IMR-90 (cell line): Measurements from ENCODE around the gene ARMC3. TPM values are rescaled to one million over a fixed set of nuclear protein-coding genes. Genes with fewer than 3 reads are reported as not detected.
A peak's percentile ranks its signal among the peaks of the same experiment; 100 is the strongest.

Source experiments
- ATAC-seq: fragments of 200-7000 bp; cut with Tn5 transposase; 2 replicates; pipeline ENCODE4 v1.9.1; 2020; ENCODE audit warnings: low read depth, mild to moderate bottlenecking, moderate library complexity
- BruUV-seq: library from RNA; stranded (reverse); fragments of 400-500 nt; replicated peaks from 2 replicates; lab custom pipeline; 2021; lab: Mats Ljungman, UMichigan
- CTCF ChIA-PET: fragments of 300-600 bp; formaldehyde crosslinking; extraction: SDS; loops from one replicate; lab custom pipeline; 2021; ENCODE audit warnings: antibody characterized with exemption; lab: Yijun Ruan, JAX
- POLR2A ChIA-PET: fragments of 300-600 bp; sonication (Branson Sonifier 250); formaldehyde crosslinking; loops from one replicate; lab custom pipeline; 2022; ENCODE audit warnings: antibody characterized with exemption; ENCODE audit not compliant: unreplicated experiment; lab: Charles Lee
- DNase-seq: peaks from one replicate; pipeline ENCODE4 v3.0.0; 2013
- H2AFZ ChIP-seq: replicated peaks from 2 replicates; pipeline ENCODE3; 2013; ENCODE audit warnings: low read length, mild to moderate bottlenecking; ENCODE audit not compliant: poor library complexity
- H2AK5ac ChIP-seq: 2 replicates; pipeline ENCODE4 v1.6.1; 2013; ENCODE audit warnings: low read depth, low read length, inconsistent platforms
- H2AK9ac ChIP-seq: replicated peaks from 2 replicates; pipeline ENCODE3; 2013; ENCODE audit warnings: mild to moderate bottlenecking, low read depth, low read length, moderate library complexity; ENCODE audit not compliant: poor library complexity
- H2BK120ac ChIP-seq: 2 replicates; pipeline ENCODE4 v1.6.1; 2013; ENCODE audit warnings: low read depth, low read length, inconsistent platforms
- H2BK15ac ChIP-seq: 3 replicates; pipeline ENCODE4 v1.6.1; 2013; ENCODE audit warnings: low read depth, low read length, inconsistent platforms
- H2BK20ac ChIP-seq: 2 replicates; pipeline ENCODE4 v1.6.1; 2013; ENCODE audit warnings: low read depth, mild to moderate bottlenecking, inconsistent platforms, low read length, moderate library complexity
- H2BK5ac ChIP-seq: 2 replicates; pipeline ENCODE4 v1.6.1; 2013; ENCODE audit warnings: mild to moderate bottlenecking, low read depth, low read length, inconsistent platforms; ENCODE audit not compliant: poor library complexity, severe bottlenecking
- H3K14ac ChIP-seq: replicated peaks from 2 replicates; pipeline ENCODE4 v1.6.1; 2013; ENCODE audit warnings: low read depth, low read length, inconsistent platforms
- H3K18ac ChIP-seq: 2 replicates; pipeline ENCODE4 v1.6.1; 2013; ENCODE audit warnings: low read depth, low read length, control low read depth
- H3K23ac ChIP-seq: 2 replicates; pipeline ENCODE4 v1.6.1; 2013; ENCODE audit warnings: low read depth, low read length, inconsistent platforms
- H3K27ac ChIP-seq: 2 replicates; pipeline ENCODE4 v1.5.1; 2013; ENCODE audit warnings: mild to moderate bottlenecking, control low read depth, low read length; ENCODE audit not compliant: insufficient read depth
- H3K27me3 ChIP-seq: 2 replicates; pipeline ENCODE4 v1.6.1; 2013; ENCODE audit warnings: low read length; ENCODE audit not compliant: control insufficient read depth, insufficient read depth
- H3K36me3 ChIP-seq: 2 replicates; pipeline ENCODE4 v1.6.1; 2013; ENCODE audit warnings: low read length, mixed read lengths; ENCODE audit not compliant: control insufficient read depth, insufficient read depth
- H3K4ac ChIP-seq: 2 replicates; pipeline ENCODE4 v1.6.1; 2013; ENCODE audit warnings: low read depth, low read length, inconsistent platforms
- H3K4me1 ChIP-seq: 2 replicates; pipeline ENCODE4 v1.6.1; 2013; ENCODE audit warnings: low read length, mixed read lengths; ENCODE audit not compliant: control insufficient read depth, insufficient read depth
- H3K4me2 ChIP-seq: 2 replicates; pipeline ENCODE4 v1.6.1; 2013; ENCODE audit warnings: low read depth, mild to moderate bottlenecking, control low read depth, low read length, moderate library complexity
- H3K4me3 ChIP-seq: 2 replicates; pipeline ENCODE4 v1.5.1; 2013; ENCODE audit warnings: low read depth, mild to moderate bottlenecking, control low read depth, low read length, moderate library complexity; ENCODE audit not compliant: insufficient read depth
- H3K56ac ChIP-seq: 2 replicates; pipeline ENCODE4 v1.6.1; 2013; ENCODE audit warnings: low read length, inconsistent platforms; ENCODE audit not compliant: insufficient read depth; ENCODE audit errors: extremely low read depth
- H3K79me1 ChIP-seq, 2 experiments: 2 replicates each; pipeline ENCODE4 v1.6.1; 2013; ENCODE audit warnings: low read length in 2 of 2, inconsistent platforms in 1 of 2, low read depth in 1 of 2
- H3K9ac ChIP-seq: 2 replicates; pipeline ENCODE4 v1.6.1; 2013; ENCODE audit warnings: low read depth, low read length, control low read depth
- H3K9me1 ChIP-seq: 2 replicates; pipeline ENCODE4 v1.6.1; 2013; ENCODE audit warnings: low read length, inconsistent platforms; ENCODE audit not compliant: insufficient read depth
- H3K9me3 ChIP-seq: 2 replicates; pipeline ENCODE4 v1.6.1; 2013; ENCODE audit warnings: low read length; ENCODE audit not compliant: control insufficient read depth, insufficient read depth
- H4K20me1 ChIP-seq: 2 replicates; pipeline ENCODE4 v1.6.1; 2013; ENCODE audit warnings: low read length, inconsistent platforms; ENCODE audit not compliant: insufficient read depth
- H4K5ac ChIP-seq: 2 replicates; pipeline ENCODE4 v1.6.1; 2013; ENCODE audit warnings: mild to moderate bottlenecking, low read depth, low read length, control low read depth
- H4K8ac ChIP-seq, 2 experiments: 2 replicates each; pipeline ENCODE4 v1.6.1; 2013; ENCODE audit warnings: low read depth in 2 of 2, low read length in 2 of 2, control low read depth in 1 of 2, inconsistent platforms in 1 of 2
- H4K91ac ChIP-seq: 2 replicates; pipeline ENCODE4 v1.6.1; 2013; ENCODE audit warnings: low read depth, low read length, inconsistent platforms; ENCODE audit not compliant: insufficient read depth
- CHD1 ChIP-seq: IDR thresholded peaks from 2 replicates; pipeline ENCODE4 v1.6.1; 2012; ENCODE audit warnings: low read depth, low read length, improper control_type of control experiment
- MAFK ChIP-seq: IDR thresholded peaks from 2 replicates; pipeline ENCODE4 v1.6.1; 2012; ENCODE audit warnings: low read depth, low read length, improper control_type of control experiment
- RAD21 ChIP-seq: IDR thresholded peaks from 2 replicates; pipeline ENCODE4 v1.6.1; 2012; ENCODE audit warnings: low read length, improper control_type of control experiment
- RCOR1 ChIP-seq: IDR thresholded peaks from 2 replicates; pipeline ENCODE4 v1.6.1; 2012; ENCODE audit warnings: mild to moderate bottlenecking, low read length, improper control_type of control experiment; ENCODE audit not compliant: insufficient replicate concordance
- WGBS, 2 experiments: methylation state at CpG; one replicate each; pipeline versions ENCODE4 v1.1.5 to v1.1.7; 2013; ENCODE audit warnings: missing lambda C conversion rate in 2 of 2; ENCODE audit not compliant: insufficient read length in 1 of 2; ENCODE audit errors: extremely low coverage in 2 of 2; 5-methylcytosine and 5-hydroxymethylcytosine counted together
- dilution Hi-C: fragments of 300-500 bp; cut with HindIII; formaldehyde crosslinking; loops from one replicate; pipeline ENCODE4 v1.14.3; 2018; ENCODE audit warnings: low sequenced_read_pairs; ENCODE audit not compliant: unreplicated experiment
- in situ Hi-C: fragments of 300-500 bp; cut with MboI; formaldehyde crosslinking; loops from 3 replicates; pipeline ENCODE4 v1.14.3; 2019; ENCODE audit warnings: low sequenced_read_pairs, inconsistent platforms, mixed read lengths
- intact Hi-C: fragments of 100-400 bp; cut with micrococcal nuclease; formaldehyde crosslinking; loops from 2 replicates; pipeline ENCODE4 v1.10.0; 2022
- polyA plus RNA-seq, 3 experiments: library from polyadenylated mRNA; depleted of rRNA; stranded (reverse); fragments of >200 nt; gene quantifications; 2 replicates each; pipeline ENCODE4 v1.2.3, GENCODE V29; 2012; ENCODE audit warnings: low replicate concordance in 1 of 3
- total RNA-seq: library from RNA; depleted of rRNA; stranded (reverse); fragments of >200 nt; gene quantifications from 2 replicates; pipeline ENCODE4 v1.2.3, GENCODE V29; 2012
- TF ChIP-seq, protein P1 (sequence below): fragments of 150-350 bp; IDR thresholded peaks from 2 replicates; pipeline ENCODE4 v1.6.1; 2017; ENCODE audit warnings: mild to moderate bottlenecking, antibody characterized with exemption, low read length, low read depth
- TF ChIP-seq, protein P2 (sequence below): fragments of 150-350 bp; IDR thresholded peaks from 2 replicates; pipeline ENCODE4 v1.6.1; 2016; ENCODE audit warnings: low read depth, mild to moderate bottlenecking, low read length, moderate library complexity, borderline replicate concordance

ARMC3 gene
- total and polyA plus RNA-seq, 2 of the 4 experiments (the other 2 are of a cell fraction): not detected

DNA sequence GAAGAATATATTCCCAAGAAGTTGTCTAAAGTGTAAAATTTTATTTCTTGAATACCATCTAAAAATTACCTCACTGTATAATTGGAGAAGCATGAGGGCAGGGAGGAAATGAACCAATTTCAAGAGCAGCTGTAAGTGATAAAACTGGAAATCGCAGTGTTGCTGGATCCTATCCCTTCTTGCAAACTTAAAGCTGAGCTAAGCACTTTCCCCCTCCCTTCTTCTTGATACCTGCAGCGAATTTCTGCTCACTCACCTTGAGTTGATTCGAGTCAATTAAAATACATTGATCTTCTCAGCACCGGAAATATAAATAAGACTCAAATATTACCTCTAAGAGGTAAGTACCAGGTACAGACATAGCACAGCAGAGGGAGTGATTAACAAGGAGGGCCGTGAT lies 65.5 kb downstream of the ARMC3 start:
- H2BK120ac ChIP-seq: no peak overlapping the region
- intact Hi-C loops: no loop called here
- no peak overlapping the region for H3K4me3 ChIP-seq
- no peak overlapping the region for H4K5ac ChIP-seq
- dilution Hi-C loops: no loop called here
- no peak overlapping the region for H2BK5ac ChIP-seq
- no peaks in the 10 kb centered on the region for H3K9me3 ChIP-seq
- H3K4me2 ChIP-seq: no peak overlapping the region
- no peak overlapping the region for H2AK9ac ChIP-seq
- no peak overlapping the region for H3K23ac ChIP-seq
- no peak overlapping the region for H2AFZ ChIP-seq
- H4K8ac ChIP-seq: no peak overlapping the region
- no peaks in the 10 kb centered on the region for H3K4me1 ChIP-seq
- ATAC-seq (no peak), DNase-seq (no peak)
- no CpG with 5 or more reads among the region's 5 CpGs for WGBS, 2 experiments
- H2BK20ac ChIP-seq: no peak overlapping the region
- TF ChIP-seq MAFK (peak; percentile 78), CHD1 (no peak), RCOR1 (no peak), RAD21 (no peak)
- TF ChIP-seq, protein P1, sequence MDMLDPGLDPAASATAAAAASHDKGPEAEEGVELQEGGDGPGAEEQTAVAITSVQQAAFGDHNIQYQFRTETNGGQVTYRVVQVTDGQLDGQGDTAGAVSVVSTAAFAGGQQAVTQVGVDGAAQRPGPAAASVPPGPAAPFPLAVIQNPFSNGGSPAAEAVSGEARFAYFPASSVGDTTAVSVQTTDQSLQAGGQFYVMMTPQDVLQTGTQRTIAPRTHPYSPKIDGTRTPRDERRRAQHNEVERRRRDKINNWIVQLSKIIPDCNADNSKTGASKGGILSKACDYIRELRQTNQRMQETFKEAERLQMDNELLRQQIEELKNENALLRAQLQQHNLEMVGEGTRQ: no peak
- TF ChIP-seq, protein P2, sequence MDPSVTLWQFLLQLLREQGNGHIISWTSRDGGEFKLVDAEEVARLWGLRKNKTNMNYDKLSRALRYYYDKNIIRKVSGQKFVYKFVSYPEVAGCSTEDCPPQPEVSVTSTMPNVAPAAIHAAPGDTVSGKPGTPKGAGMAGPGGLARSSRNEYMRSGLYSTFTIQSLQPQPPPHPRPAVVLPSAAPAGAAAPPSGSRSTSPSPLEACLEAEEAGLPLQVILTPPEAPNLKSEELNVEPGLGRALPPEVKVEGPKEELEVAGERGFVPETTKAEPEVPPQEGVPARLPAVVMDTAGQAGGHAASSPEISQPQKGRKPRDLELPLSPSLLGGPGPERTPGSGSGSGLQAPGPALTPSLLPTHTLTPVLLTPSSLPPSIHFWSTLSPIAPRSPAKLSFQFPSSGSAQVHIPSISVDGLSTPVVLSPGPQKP: no peak
- no peak overlapping the region for H3K27ac ChIP-seq
- no peak overlapping the region for H2BK15ac ChIP-seq
- no peak overlapping the region for H3K14ac ChIP-seq
- H4K91ac ChIP-seq: no peak overlapping the region
- no peaks in the 10 kb centered on the region; the same call in 1 of the 2 replicates for H4K20me1 ChIP-seq
- in situ Hi-C loops: loop anchor here (5.0 to 25.0 kb wide), 2 partner anchors 986 to 1506 kb away; no protein-coding TSS in a partner anchor
- no peak overlapping the region for H2AK5ac ChIP-seq
- no peak overlapping the region for H3K9ac ChIP-seq
- no peaks in the 10 kb centered on the region for H3K79me1 ChIP-seq
- H3K4ac ChIP-seq: no peak overlapping the region
- BruUV-seq: no TSS peak
- H3K18ac ChIP-seq: no peak overlapping the region
- peaks cover 26% of the 10 kb centered on the region for H3K27me3 ChIP-seq
- H3K36me3 ChIP-seq: no peaks in the 10 kb centered on the region
- CTCF ChIA-PET: no interaction called here
- H3K9me1 ChIP-seq: no peaks in the 10 kb centered on the region
- POLR2A ChIA-PET: no interaction called here
- no peak overlapping the region for H3K56ac ChIP-seq
